Kidney (tissue), 14 donors: ENCODE data around the gene ANKRD30A. TPM values are rescaled to one million over a fixed set of nuclear protein-coding genes. Genes with fewer than 3 reads are reported as not detected.

Source experiments
- DNase-seq, 5 donors: peaks; one replicate each; pipeline ENCODE4 v3.0.0-alpha.2; 2013 to 2020
- FAIRE-seq: peaks from 2 replicates; lab custom pipeline; 2012; peaks lifted over from hg19 to GRCh38; lab: Jason Lieb, UNC
- H3K27ac ChIP-seq, 2 donors: one replicate each; pipeline ENCODE4 v1.7.0; 2013; ENCODE audit warnings: low read depth in 2 of 2, low read length in 2 of 2, inconsistent platforms in 1 of 2
- H3K27me3 ChIP-seq: one replicate; pipeline ENCODE4 v1.7.1; 2013; ENCODE audit warnings: low read length, inconsistent platforms; ENCODE audit not compliant: control insufficient read depth, insufficient read depth
- H3K36me3 ChIP-seq, 3 donors: one replicate each; pipeline versions ENCODE4 v1.7.0 to v1.7.1; 2013; ENCODE audit warnings: low read length in 3 of 3, control low read depth in 1 of 3, inconsistent platforms in 1 of 3; ENCODE audit not compliant: insufficient read depth in 3 of 3, control insufficient read depth in 2 of 3
- H3K4me1 ChIP-seq, 3 donors: one replicate each; pipeline versions ENCODE4 v1.7.0 to v1.7.1; 2013; ENCODE audit warnings: low read length in 3 of 3, inconsistent platforms in 1 of 3, low read depth in 1 of 3; ENCODE audit not compliant: control insufficient read depth in 2 of 3, insufficient read depth in 2 of 3
- H3K4me3 ChIP-seq, 3 donors: one replicate each; pipeline versions ENCODE4 v1.7.0 to v1.8.1; 2013; ENCODE audit warnings: low read length in 3 of 3, control low read depth in 1 of 3, inconsistent platforms in 1 of 3
- H3K9ac ChIP-seq, 3 donors: one replicate each; pipeline versions ENCODE4 v1.7.0 to v1.7.1; 2013; ENCODE audit warnings: low read length in 3 of 3, control low read depth in 1 of 3, inconsistent platforms in 1 of 3
- H3K9me3 ChIP-seq, 3 donors: one replicate each; pipeline versions ENCODE4 v1.7.0 to v1.7.1; 2013; ENCODE audit warnings: low read length in 3 of 3, control low read depth in 1 of 3, inconsistent platforms in 1 of 3; ENCODE audit not compliant: control insufficient read depth in 2 of 3, insufficient read depth in 1 of 3
- intact Hi-C: fragments of 100-400 bp; cut with DNase I; formaldehyde crosslinking; loops from one replicate; pipeline ENCODE4 v1.11.1; 2022
- polyA plus RNA-seq: library from polyadenylated mRNA; stranded (reverse); fragments of 350-450 nt; fragmentation: Illumina TruSeq; extraction: RNeasy Lipid Tissue Mini Kit (QIAGEN cat#74804); gene quantifications from one replicate; pipeline ENCODE4 v1.2.3, GENCODE V29; 2014; ENCODE audit warnings: low read depth, low replicate concordance; ENCODE audit not compliant: insufficient read depth
- total RNA-seq: library from RNA; stranded (reverse); fragmentation: NEBNext Ultra II Directional; extraction: Animal tissue kit (Norgen Biotek cat#: 25700); gene quantifications from one replicate; pipeline ENCODE4 v1.2.1, GENCODE V29; 2021
- TF ChIP-seq, protein P1 (sequence below): IDR thresholded peaks from 3 replicates; pipeline ENCODE4 v1.5.1; 2012; ENCODE audit warnings: mild to moderate bottlenecking, moderate library complexity, borderline replicate concordance; ENCODE audit not compliant: insufficient read depth; ENCODE audit errors: extremely low read depth
- donor health status: control.
- donor health status: control.
- donor health status: control.
- donor health status: control.
- donor health status: control.
- donor health status: DM: yes; HTN: yes; CAD: no.
- donor health status: Normal renal cell carcinoma (clear cell type).

The ANKRD30A gene
- total and polyA plus RNA-seq, 2 donors from 2014 or later = not detected

DNA sequence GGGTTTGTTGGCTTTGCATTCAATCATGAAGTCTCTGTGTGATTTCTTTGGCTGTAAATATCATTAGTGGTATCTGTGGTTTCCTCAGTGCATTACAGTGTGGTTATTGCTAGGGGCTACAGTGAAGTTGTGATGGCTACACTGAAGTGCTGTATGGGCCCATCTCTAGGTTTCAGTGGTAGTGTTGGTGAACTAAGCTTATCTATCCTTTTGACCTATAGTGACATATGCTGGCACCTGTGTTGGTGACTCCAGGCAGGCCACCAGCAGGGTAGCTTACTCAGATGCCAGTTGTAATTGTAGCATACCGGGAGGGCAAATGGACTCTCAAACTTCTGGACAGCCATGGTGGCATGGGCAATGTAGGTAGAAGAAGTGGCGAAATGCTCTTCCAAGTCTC, 219.0 kb downstream of the ANKRD30A start:
- Histone ChIP-seq H3K9me3 (peaks cover 0 to 2% (median 0%) of the 10 kb centered on the region in 3 donors), H3K27me3 (no peaks in the 10 kb centered on the region), H3K9ac (no peak overlapping the region), H3K36me3 (no peaks in the 10 kb centered on the region), H3K4me1 (no peaks in the 10 kb centered on the region), H3K27ac (no peak overlapping the region), H3K4me3 (no peak overlapping the region)
- DNase-seq (no peak), FAIRE-seq (no peak)
- intact Hi-C loops = no loop called here
- TF ChIP-seq, protein P1, sequence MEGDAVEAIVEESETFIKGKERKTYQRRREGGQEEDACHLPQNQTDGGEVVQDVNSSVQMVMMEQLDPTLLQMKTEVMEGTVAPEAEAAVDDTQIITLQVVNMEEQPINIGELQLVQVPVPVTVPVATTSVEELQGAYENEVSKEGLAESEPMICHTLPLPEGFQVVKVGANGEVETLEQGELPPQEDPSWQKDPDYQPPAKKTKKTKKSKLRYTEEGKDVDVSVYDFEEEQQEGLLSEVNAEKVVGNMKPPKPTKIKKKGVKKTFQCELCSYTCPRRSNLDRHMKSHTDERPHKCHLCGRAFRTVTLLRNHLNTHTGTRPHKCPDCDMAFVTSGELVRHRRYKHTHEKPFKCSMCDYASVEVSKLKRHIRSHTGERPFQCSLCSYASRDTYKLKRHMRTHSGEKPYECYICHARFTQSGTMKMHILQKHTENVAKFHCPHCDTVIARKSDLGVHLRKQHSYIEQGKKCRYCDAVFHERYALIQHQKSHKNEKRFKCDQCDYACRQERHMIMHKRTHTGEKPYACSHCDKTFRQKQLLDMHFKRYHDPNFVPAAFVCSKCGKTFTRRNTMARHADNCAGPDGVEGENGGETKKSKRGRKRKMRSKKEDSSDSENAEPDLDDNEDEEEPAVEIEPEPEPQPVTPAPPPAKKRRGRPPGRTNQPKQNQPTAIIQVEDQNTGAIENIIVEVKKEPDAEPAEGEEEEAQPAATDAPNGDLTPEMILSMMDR = no peak

DNA sequence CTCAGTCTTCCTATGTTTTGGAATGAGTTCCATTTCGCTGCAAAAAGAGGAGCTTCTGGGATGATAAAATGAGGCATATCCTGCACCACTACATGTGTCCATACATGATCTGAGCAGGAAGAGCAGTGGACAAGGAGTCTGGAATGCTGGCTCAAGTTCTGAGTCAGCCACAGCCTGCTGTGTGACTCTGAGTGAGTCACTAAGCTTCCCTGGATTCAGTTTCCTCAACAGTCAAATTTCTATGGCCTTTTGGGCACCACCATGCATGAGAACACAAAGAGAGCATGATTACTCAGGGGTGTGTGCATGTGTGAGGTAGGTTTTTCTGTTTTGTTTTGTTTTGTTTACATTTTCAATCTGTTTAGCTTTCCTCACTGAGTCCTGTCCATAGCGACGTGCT, 254.6 kb downstream of the ANKRD30A start:
- no peak for DNase-seq
- Histone ChIP-seq H3K9ac (no peak overlapping the region), H3K36me3 (no peaks in the 10 kb centered on the region), H3K4me1 (no peaks in the 10 kb centered on the region), H3K4me3 (no peak overlapping the region), H3K27me3 (no peaks in the 10 kb centered on the region), H3K9me3 (peaks cover 0 to 2% (median 0%) of the 10 kb centered on the region in 3 donors), H3K27ac (no peak overlapping the region)
- FAIRE-seq = no peak
- intact Hi-C loops = no loop called here
- TF ChIP-seq, protein P1 = no peak

GRCh38 chr10:37381271-37381670, 255.9 kb downstream of the ANKRD30A start:
- no peaks in the 10 kb centered on the region for H3K36me3 ChIP-seq
- intact Hi-C loops = no loop called here
- TF ChIP-seq, protein P1 = no peak
- H3K27ac ChIP-seq = no peak overlapping the region
- H3K4me3 ChIP-seq = no peak overlapping the region
- H3K9ac ChIP-seq = no peak overlapping the region
- H3K4me1 ChIP-seq = no peaks in the 10 kb centered on the region
- H3K9me3 ChIP-seq = peaks cover 0 to 2% (median 0%) of the 10 kb centered on the region in 3 donors
- H3K27me3 ChIP-seq = no peaks in the 10 kb centered on the region
- DNase-seq (no peak), FAIRE-seq (no peak)

DNA sequence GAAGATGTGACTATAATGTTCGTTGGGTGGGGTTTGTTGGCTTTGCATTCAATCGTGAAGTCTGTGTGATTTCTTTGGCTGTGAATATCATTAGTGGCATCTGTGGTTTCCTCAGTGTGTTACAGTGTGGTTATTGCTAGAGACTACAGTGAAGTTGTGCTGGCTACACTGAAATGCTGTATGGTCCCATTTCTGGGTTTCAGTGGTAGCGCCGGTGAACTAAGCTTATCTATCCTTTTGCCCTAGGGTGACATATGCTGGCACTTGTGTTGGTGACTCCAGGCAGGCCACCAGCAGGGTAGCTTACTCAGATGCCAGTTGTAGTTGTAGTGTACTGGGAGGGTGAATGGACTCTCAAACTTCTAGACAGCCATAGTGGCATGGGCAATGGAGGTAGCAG, 259.5 kb downstream of the ANKRD30A start:
- no peak overlapping the region for H3K9ac ChIP-seq
- H3K36me3 ChIP-seq = no peaks in the 10 kb centered on the region
- intact Hi-C loops = no loop called here
- H3K9me3 ChIP-seq = no peaks in the 10 kb centered on the region
- no peak for FAIRE-seq
- H3K27me3 ChIP-seq = no peaks in the 10 kb centered on the region
- DNase-seq = no peak
- H3K27ac ChIP-seq = no peak overlapping the region
- no peaks in the 10 kb centered on the region for H3K4me1 ChIP-seq
- TF ChIP-seq, protein P1 = no peak
- no peak overlapping the region for H3K4me3 ChIP-seq
